K562 (cell line): ENCODE measurements around the gene UROD. TPM values are rescaled to one million over a fixed set of nuclear protein-coding genes. Genes with fewer than 3 reads are reported as not detected.

Experiments used
- ATAC-seq: fragments of 200-7000 bp; cut with Tn5 transposase; 3 replicates; pipeline ENCODE4 v1.9.1; 2020; ENCODE audit warnings: moderate library complexity
- BruUV-seq: library from RNA; stranded (reverse); fragments of 400-500 nt; replicated peaks from 2 replicates; lab custom pipeline; 2021; lab: Mats Ljungman, UMichigan
- CTCF ChIA-PET: fragments of 300-600 bp; formaldehyde crosslinking; extraction: SDS; loops from one replicate; lab custom pipeline; 2021; ENCODE audit warnings: low intra/inter-chr PET ratio; lab: Yijun Ruan, JAX
- POLR2A ChIA-PET: fragments of 300-600, 350-650 bp; sonication (Branson Sonifier 250); formaldehyde crosslinking; extraction: SDS; loops from one replicate; lab custom pipeline; 2021; ENCODE audit warnings: antibody characterized with exemption, inconsistent platforms; lab: Yijun Ruan, JAX
- DNase-seq, 4 experiments: peaks; one replicate each; pipeline versions ENCODE4 v3.0.0 to v3.0.0-alpha.2; 2011 to 2018; ENCODE audit warnings: low spot score in 3 of 4, mixed read lengths in 3 of 4; ENCODE audit errors: extremely low read depth in 1 of 4
- FAIRE-seq: peaks from 2 replicates; lab custom pipeline; 2011; peaks lifted over from hg19 to GRCh38; lab: Jason Lieb, UNC
- H2AFZ ChIP-seq: 2 replicates; pipeline ENCODE4 v1.6.0; 2011; ENCODE audit warnings: low read depth, low read length, control low read depth, inconsistent platforms
- H3K27ac ChIP-seq: fragments of 200-600 bp; 3 replicates; pipeline ENCODE4 v1.8.0; 2011; ENCODE audit warnings: low read depth, mild to moderate bottlenecking, control low read depth, inconsistent platforms, low read length, moderate library complexity, mixed read lengths; ENCODE audit errors: extremely low read depth
- H3K27me3 ChIP-seq, 2 experiments: fragments of 300-600 bp in 1 of 2; 2 replicates in 1 of 2; 3 replicates in 1 of 2; pipeline versions ENCODE4 v1.6.0 to v1.8.0; 2011; ENCODE audit warnings: inconsistent platforms in 2 of 2, low read length in 2 of 2, mild to moderate bottlenecking in 1 of 2, mixed read lengths in 1 of 2, moderate library complexity in 1 of 2; ENCODE audit not compliant: control insufficient read depth in 2 of 2, insufficient read depth in 2 of 2
- H3K36me3 ChIP-seq: fragments of 300-600 bp; 3 replicates; pipeline ENCODE4 v1.8.0; 2011; ENCODE audit warnings: mild to moderate bottlenecking, low read length, inconsistent platforms; ENCODE audit not compliant: control insufficient read depth, insufficient read depth
- H3K4me1 ChIP-seq, 2 experiments: fragments of 200-600 bp in 1 of 2; replicated peaks in 1 of 2; 2 replicates in 1 of 2; 3 replicates in 1 of 2; pipeline versions ENCODE4 v1.5.1 to v1.8.0; 2011; ENCODE audit warnings: inconsistent platforms in 2 of 2, low read length in 2 of 2, mild to moderate bottlenecking in 1 of 2, mixed read lengths in 1 of 2, moderate library complexity in 1 of 2; ENCODE audit not compliant: control insufficient read depth in 2 of 2, insufficient read depth in 2 of 2
- H3K4me2 ChIP-seq: 2 replicates; pipeline ENCODE4 v1.6.1; 2011; ENCODE audit warnings: low read length, control low read depth, inconsistent platforms, mixed read lengths; ENCODE audit not compliant: insufficient read depth
- H3K4me3 ChIP-seq: fragments of 200-600 bp; sonication (generic), shearing (Covaris generic); 2 replicates; pipeline ENCODE4 v1.5.1; 2016; ENCODE audit warnings: control low read depth, inconsistent platforms
- H3K79me2 ChIP-seq: fragments of 200-600 bp; 3 replicates; pipeline ENCODE4 v1.8.0; 2011; ENCODE audit warnings: low read length, inconsistent platforms; ENCODE audit not compliant: control insufficient read depth, insufficient read depth
- H3K9ac ChIP-seq, 2 experiments: 2 replicates each; pipeline versions ENCODE4 v1.6.0 to v1.6.1; 2011; ENCODE audit warnings: low read depth in 2 of 2, low read length in 2 of 2, control low read depth in 1 of 2, inconsistent platforms in 1 of 2, mild to moderate bottlenecking in 1 of 2, mixed read lengths in 1 of 2; ENCODE audit not compliant: insufficient read depth in 1 of 2
- H3K9me1 ChIP-seq: one replicate; pipeline ENCODE4 v1.6.0; 2011; ENCODE audit warnings: inconsistent platforms, mild to moderate bottlenecking, low read length, moderate library complexity; ENCODE audit not compliant: control insufficient read depth, insufficient read depth
- H3K9me3 ChIP-seq: replicated peaks from 2 replicates; pipeline ENCODE4 v1.5.1; 2011; ENCODE audit warnings: low read depth, low read length, inconsistent platforms; ENCODE audit not compliant: control insufficient read depth, insufficient read depth
- H4K20me1 ChIP-seq: replicated peaks from 2 replicates; pipeline ENCODE4 v1.6.1; 2011; ENCODE audit warnings: low read length, inconsistent platforms, mixed read lengths; ENCODE audit not compliant: control insufficient read depth, insufficient read depth
- BRCA1 ChIP-seq, 2 experiments: fragments of 450-650 bp in 1 of 2; sonication (generic) in 1 of 2; formaldehyde crosslinking in 1 of 2; IDR thresholded peaks; 2 replicates each; pipeline versions ENCODE4 v1.5.0 to v1.6.1; 2017 to 2020; ENCODE audit warnings: mild to moderate bottlenecking in 1 of 2, missing genetic modification reagents in 1 of 2
- CEBPG ChIP-seq, 3 experiments: fragments of 200-800 bp in 1 of 3; sonication (Bioruptor generic) in 1 of 3; sonication (generic) in 1 of 3; formaldehyde crosslinking in 1 of 3; IDR thresholded peaks in 2 of 3; conservative IDR thresholded peaks in 1 of 3; 2 replicates each; pipeline versions ENCODE4 v1.6.1 to v1.8.0; 2016 to 2022; ENCODE audit warnings: missing compliant biosample characterization in 2 of 3, missing genetic modification characterization in 2 of 3, mild to moderate bottlenecking in 1 of 3, missing genetic modification reagents in 1 of 3
- E2F4 ChIP-seq: sonication (generic); formaldehyde crosslinking; IDR thresholded peaks from 2 replicates; pipeline ENCODE4 v1.8.0; 2022; ENCODE audit warnings: mild to moderate bottlenecking, low read depth, missing genetic modification reagents
- EP300 ChIP-seq: IDR thresholded peaks from 2 replicates; pipeline ENCODE4 v1.6.1; 2012; ENCODE audit warnings: low read length, improper control_type of control experiment
- GTF2F1 ChIP-seq: IDR thresholded peaks from 2 replicates; pipeline ENCODE4 v1.6.1; 2011; ENCODE audit warnings: low read depth, low read length, improper control_type of control experiment
- HDAC8 ChIP-seq: fragments of 450-650 bp; IDR thresholded peaks from 2 replicates; pipeline ENCODE4 v1.6.1; 2016; ENCODE audit warnings: mild to moderate bottlenecking, missing genetic modification characterization, moderate library complexity, missing compliant biosample characterization
- KLF6 ChIP-seq: fragments of 250-450 bp; sonication (Bioruptor Pico); IDR thresholded peaks from 2 replicates; pipeline ENCODE4 v1.4.0; 2020; ENCODE audit warnings: mild to moderate bottlenecking, moderate library complexity, borderline replicate concordance
- MECOM ChIP-seq: fragments of 250-450 bp; sonication (Bioruptor Pico); IDR thresholded peaks from 2 replicates; pipeline ENCODE4 v1.8.0; 2022; ENCODE audit warnings: inconsistent platforms
- TEAD1 ChIP-seq, 2 experiments: fragments of 450-650 bp in 1 of 2; sonication (generic) in 1 of 2; formaldehyde crosslinking; IDR thresholded peaks; 2 replicates each; pipeline versions ENCODE4 v1.4.0 to v1.8.0; 2020 to 2022; ENCODE audit warnings: mild to moderate bottlenecking in 2 of 2, missing genetic modification reagents in 1 of 2
- TEAD4 ChIP-seq, 2 experiments: sonication (generic) in 1 of 2; formaldehyde crosslinking in 1 of 2; IDR thresholded peaks; 2 replicates each; pipeline versions ENCODE4 v1.6.1 to v1.8.0; 2012 to 2022; ENCODE audit warnings: borderline replicate concordance in 1 of 2, inconsistent platforms in 1 of 2, low read length in 1 of 2, mild to moderate bottlenecking in 1 of 2, missing genetic modification reagents in 1 of 2
- TRIM24 ChIP-seq, 2 experiments: fragments of 450-650 bp; IDR thresholded peaks; 2 replicates each; pipeline ENCODE4 v1.6.1; 2016
- USF2 ChIP-seq: sonication (generic); formaldehyde crosslinking; IDR thresholded peaks from 2 replicates; pipeline ENCODE4 v1.5.0; 2020; ENCODE audit warnings: missing genetic modification reagents
- ZNF395 ChIP-seq: fragments of 200-800 bp; sonication (Bioruptor generic); IDR thresholded peaks from 2 replicates; pipeline ENCODE4 v1.6.1; 2017; ENCODE audit warnings: missing genetic modification characterization, missing compliant biosample characterization
- ZNF398 ChIP-seq: fragments of 250-450 bp; sonication (Bioruptor Pico); IDR thresholded peaks from 2 replicates; pipeline ENCODE4 v1.8.0; 2021; ENCODE audit warnings: moderate library complexity, mild to moderate bottlenecking, inconsistent platforms
- WGBS: fragments of 100-300 bp; shearing (Covaris generic); methylation state at CpG from one replicate; pipeline ENCODE4 v1.1.6; 2016; ENCODE audit warnings: low coverage, mixed read lengths; ENCODE audit not compliant: insufficient coverage; ENCODE audit errors: missing lambda C conversion rate; 5-methylcytosine and 5-hydroxymethylcytosine counted together
- in situ Hi-C: fragments of 300-500 bp; cut with MboI; formaldehyde crosslinking; loops from 4 replicates; pipeline ENCODE4 v1.15.0; 2018; ENCODE audit warnings: inconsistent platforms, mixed read lengths
- intact Hi-C: fragments of 100-400 bp; cut with micrococcal nuclease; formaldehyde crosslinking; loops from 2 replicates; pipeline ENCODE4 v1.14.2; 2022
- polyA plus RNA-seq, 8 experiments: library from polyadenylated mRNA; depleted of rRNA in 4 of 8; stranded (reverse) in 5 of 8; unstranded in 3 of 8; fragments of >200 nt; fragmentation: Nextera tagmentation in 2 of 8; fragmentation: Illumina TruSeq in 1 of 8; extraction: Ambion mirVana in 2 of 8; extraction: Trizol in 1 of 8; gene quantifications; 2 replicates each; pipeline versions ENCODE4 v1.2.1 to v1.2.3, GENCODE V29; 2011 to 2014; ENCODE audit warnings: inconsistent platforms in 1 of 8, missing spikeins in 1 of 8
- total RNA-seq, 7 experiments: library from RNA; depleted of rRNA in 6 of 7; stranded (reverse); fragments of >200 nt in 6 of 7; fragmentation: Illumina TruSeq in 2 of 7; extraction: Trizol in 2 of 7; gene quantifications; 2 replicates each; pipeline versions ENCODE4 v1.2.1 to v1.2.3, GENCODE V29; 2011 to 2021; ENCODE audit warnings: low replicate concordance in 1 of 7

The UROD gene
- total and polyA plus RNA-seq, 9 of the 15 experiments (the other 6 are each of a cell fraction or from before 2014, with no cell fraction given), result 533 to 2,933 (median 1,100) TPM

GRCh38 chr1:45038661-45039364 lies 26.8 kb downstream of the UROD start:
- no peaks in the 10 kb centered on the region for H3K9me3 ChIP-seq
- peak overlapping the region; percentile 22; the same call in 1 of the 2 replicates for H3K4me2 ChIP-seq
- ATAC-seq (peak; percentile 87), DNase-seq (peak; percentile 84 to 94 (median 86)), FAIRE-seq (peak; percentile 87)
- no peaks in the 10 kb centered on the region for H3K36me3 ChIP-seq
- H4K20me1 ChIP-seq, result 0 out of 2 replicates have a peak, but pooled peaks cover 4% of the 10 kb centered on the region
- H3K79me2 ChIP-seq, result no peaks in the 10 kb centered on the region
- peak overlapping the region in 1 of 2 experiments; percentile 15; a peak in 1 of 4 replicates for H3K9ac ChIP-seq
- H3K4me3 ChIP-seq, result no peak overlapping the region
- H3K27me3 ChIP-seq, result peaks cover 0 to 4% of the 10 kb centered on the region in 2 experiments; a peak in 1 of 5 replicates
- POLR2A ChIA-PET, result interaction anchor here (0.6 to 1.0 kb wide), 6 partner anchors 9 to 1831 kb away, joined by 3 to 5 read pairs (median 3); partner anchors contain the start of gene UROD
- BruUV-seq, result no TSS peak
- H3K4me1 ChIP-seq, result peaks cover 35 to 38% of the 10 kb centered on the region in 2 experiments
- no peak overlapping the region for H2AFZ ChIP-seq
- in situ Hi-C loops (no loop called here), intact Hi-C loops (no loop called here)
- under 1% methylated on average over 8 of the region's 8 CpGs for WGBS
- H3K9me1 ChIP-seq, result no peaks in the 10 kb centered on the region
- H3K27ac ChIP-seq, result no peak overlapping the region
- CTCF ChIA-PET, result no interaction called here
- TF ChIP-seq GTF2F1, result no peak
- TF ChIP-seq TEAD1 (CRISPR knock-in tag; IDR thresholded peaks at IDR 0.05), result peak; percentile 94 to 97
- TF ChIP-seq EP300, result peak; percentile 95
- TF ChIP-seq E2F4 (CRISPR knock-in tag), result no peak
- TF ChIP-seq MECOM, result peak; percentile 98
- peak; percentile 99 for TF ChIP-seq TEAD4 (IDR thresholded peaks at IDR 0.05; ENCODE audit: low read length)
- no peak for TF ChIP-seq TEAD4 (CRISPR knock-in tag; IDR thresholded peaks at IDR 0.05; ENCODE audit: borderline replicate concordance)
- TF ChIP-seq TRIM24 (IDR thresholded peaks at IDR 0.05), result peak; percentile 78 to 88
- no peak for TF ChIP-seq CEBPG (CRISPR knock-in tag; IDR thresholded peaks at IDR 0.05)
- TF ChIP-seq CEBPG (tag; conservative IDR thresholded peaks at IDR 0.05 in 1 of 2, IDR thresholded peaks at IDR 0.05 in 1 of 2), result no peak
- peak; percentile 41; the same call in 1 of the 2 replicates for TF ChIP-seq KLF6
- TF ChIP-seq HDAC8 (tag), result no peak
- peak; percentile 92 for TF ChIP-seq USF2 (CRISPR knock-in tag)
- TF ChIP-seq ZNF398 (CRISPR knock-in tag), result no peak
- TF ChIP-seq BRCA1 (IDR thresholded peaks at IDR 0.05), result no peak
- no peak for TF ChIP-seq BRCA1 (CRISPR knock-in tag; IDR thresholded peaks at IDR 0.05)
- TF ChIP-seq ZNF395 (CRISPR knock-in tag), result peak; percentile 85; the same call in 1 of the 2 replicates
